ENCODE data around the gene PKDCC.

PKDCC gene, protein sequence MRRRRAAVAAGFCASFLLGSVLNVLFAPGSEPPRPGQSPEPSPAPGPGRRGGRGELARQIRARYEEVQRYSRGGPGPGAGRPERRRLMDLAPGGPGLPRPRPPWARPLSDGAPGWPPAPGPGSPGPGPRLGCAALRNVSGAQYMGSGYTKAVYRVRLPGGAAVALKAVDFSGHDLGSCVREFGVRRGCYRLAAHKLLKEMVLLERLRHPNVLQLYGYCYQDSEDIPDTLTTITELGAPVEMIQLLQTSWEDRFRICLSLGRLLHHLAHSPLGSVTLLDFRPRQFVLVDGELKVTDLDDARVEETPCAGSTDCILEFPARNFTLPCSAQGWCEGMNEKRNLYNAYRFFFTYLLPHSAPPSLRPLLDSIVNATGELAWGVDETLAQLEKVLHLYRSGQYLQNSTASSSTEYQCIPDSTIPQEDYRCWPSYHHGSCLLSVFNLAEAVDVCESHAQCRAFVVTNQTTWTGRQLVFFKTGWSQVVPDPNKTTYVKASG

DNA sequence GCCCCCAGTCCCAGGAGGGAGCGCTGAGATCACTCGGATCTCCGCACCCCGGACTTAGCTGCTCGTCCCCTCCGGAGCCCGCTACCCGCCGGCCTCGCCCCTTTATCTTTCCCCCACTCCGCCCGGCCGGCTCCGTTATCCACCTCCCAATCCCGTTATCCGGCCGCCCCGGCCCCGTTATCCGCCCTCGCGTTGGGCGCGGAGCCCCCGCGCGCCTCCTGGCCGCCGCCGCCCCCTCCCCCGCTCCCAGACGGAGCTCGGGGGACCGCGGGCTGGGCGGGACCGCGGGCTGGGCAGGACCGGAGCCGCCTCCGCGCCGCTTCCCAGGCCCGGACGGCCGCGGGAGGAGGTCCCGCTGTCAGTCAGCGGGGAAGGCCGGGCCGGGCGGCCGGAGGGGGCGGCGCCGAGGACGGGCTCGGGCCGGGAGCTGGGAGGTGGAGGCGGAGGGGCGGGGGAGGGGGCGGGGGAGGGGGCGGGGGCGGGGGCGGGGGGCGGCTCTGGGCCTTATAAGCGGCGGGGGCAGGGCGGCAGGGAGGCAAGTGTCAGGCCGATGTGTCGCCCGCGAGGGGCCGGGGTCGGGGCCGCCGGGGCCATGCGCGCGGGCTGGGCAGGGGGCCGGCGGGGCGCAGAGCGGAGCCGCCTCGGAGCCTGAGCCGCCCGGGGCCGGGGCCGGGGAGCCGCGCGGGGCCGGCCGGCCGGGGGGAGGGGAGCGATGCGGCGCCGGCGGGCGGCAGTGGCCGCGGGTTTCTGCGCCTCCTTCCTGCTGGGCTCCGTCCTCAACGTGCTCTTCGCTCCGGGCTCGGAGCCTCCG lies at the start of gene PKDCC:
Gene PKDCC, plus strand, starts transcription at position 534 of the 811 bp plus-strand sequence. Its CDS starts 179 bp downstream, at position 713.
- in situ Hi-C loops (cut with HindIII; ENCODE audit: low sequenced_read_pairs) = no loop called here

DNA sequence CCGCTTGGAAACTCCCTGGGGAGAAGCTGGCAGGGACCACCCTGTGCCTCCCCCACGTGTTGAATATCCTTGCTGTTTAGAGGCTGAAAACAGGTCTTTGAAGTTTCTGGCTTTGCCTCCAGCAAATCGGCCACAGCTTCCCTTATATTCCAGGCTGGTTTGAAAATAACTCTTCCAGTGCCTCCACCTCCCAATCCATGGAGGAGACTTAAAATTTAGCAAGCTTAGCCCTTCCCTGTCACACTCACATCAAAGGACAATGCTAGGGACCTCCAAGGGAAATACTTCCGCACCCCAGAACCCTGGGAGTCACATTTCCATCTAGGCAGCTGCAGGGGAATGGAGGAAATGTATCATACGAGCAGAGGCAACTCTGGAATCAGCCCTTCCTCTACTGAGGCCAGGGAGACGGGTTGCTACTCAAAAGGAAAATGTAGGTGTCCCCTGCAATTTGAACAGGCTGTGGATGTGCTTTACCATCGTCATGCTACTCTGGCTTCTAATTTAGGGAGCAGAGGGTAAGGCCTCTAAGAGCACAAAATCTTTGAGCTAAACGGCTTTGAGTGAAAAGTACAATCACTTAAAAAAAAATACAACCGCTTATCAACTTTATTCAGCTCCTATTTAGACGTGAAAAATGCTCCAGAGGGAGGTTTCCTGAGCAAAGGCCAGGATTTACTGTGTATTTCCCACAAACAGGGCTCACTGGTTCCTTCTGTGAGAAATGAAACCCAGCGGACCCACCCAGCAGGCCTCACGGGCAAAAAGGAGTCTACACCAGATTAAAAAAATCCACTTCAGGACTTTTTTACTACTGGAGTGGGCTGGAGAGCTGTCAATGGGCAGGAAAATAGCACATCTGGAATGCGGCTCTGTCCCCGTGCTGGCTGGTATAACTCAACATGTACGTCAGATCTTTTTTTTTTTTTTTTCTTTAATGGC lies 49.4 kb upstream of the PKDCC start:
- in situ Hi-C loops (cut with HindIII; ENCODE audit: low sequenced_read_pairs) = no loop called here

DNA sequence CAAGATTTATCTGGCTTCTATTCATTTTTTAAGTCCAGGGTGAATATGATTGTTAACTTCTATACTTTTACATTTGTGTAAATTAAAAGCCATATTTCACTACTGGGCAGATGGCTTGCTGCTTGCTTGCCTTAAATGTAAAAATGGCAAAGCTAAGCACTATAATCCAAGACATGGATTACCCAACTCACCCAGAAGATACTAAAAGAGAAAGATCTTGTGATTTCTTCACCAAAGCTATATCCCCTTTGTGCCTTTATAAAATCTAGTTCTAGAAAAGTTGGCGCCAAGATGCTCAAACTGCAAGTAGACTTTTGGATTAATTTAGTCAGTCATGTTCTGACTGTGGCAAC lies 48.7 kb upstream of the PKDCC start:
- in situ Hi-C loops (cut with HindIII; ENCODE audit: low sequenced_read_pairs) = no loop called here

DNA sequence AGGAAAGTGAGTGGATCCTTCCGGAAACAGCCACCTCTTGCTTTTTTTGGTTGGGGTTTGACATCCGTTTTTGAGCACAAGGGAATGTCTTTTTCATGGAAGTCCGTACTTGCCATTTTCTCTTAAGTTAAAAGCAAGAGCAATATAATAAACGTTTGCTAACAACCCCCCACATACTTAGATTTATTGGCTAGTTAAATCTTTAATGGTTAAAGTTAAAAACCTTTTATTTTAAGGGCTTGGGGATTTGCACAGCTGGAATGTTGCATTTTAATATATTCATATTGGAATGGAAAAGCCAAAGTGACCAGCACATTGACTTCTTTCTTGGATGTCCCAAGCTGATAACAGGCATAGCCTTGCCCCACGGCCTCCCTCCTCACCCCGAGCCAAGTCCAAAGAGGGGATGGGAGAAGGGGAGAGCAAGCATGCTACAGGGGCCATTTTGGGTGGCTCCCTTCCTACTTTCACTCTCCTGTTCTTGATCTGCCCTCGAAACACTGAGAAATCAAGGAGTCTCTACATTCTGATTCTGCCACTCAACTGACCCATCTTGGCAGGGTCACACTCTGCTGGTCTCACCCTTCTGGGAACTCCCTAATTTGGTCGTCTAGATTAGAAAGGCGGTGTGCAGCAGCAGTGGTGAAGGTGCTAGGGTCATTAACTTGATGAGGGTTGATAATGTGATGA lies 48.1 kb upstream of the PKDCC start:
- in situ Hi-C loops (cut with HindIII; ENCODE audit: low sequenced_read_pairs) = no loop called here

DNA sequence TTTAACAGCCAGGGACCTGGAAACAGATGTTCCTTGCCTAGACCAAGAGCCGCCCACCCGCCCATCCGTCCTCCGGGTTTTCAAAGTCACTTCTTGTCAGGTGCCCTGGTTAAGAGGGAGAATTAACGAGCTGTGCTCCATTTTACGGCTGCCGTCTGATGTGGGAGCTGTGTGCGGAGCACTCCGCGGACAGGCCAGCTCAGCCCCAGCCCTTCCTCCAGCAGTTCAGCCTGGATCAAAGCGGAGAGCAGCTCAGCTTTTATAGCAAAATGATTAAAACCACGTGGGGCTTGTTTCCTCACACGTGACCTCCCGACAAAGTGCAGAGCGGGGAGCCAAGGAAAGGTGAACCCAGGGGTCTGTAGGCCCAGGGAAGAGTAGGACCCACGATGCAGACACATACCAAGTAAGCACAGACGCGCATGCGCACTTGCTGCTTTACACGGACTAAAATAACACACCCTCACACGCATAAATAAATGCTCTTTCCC lies 46.1 kb upstream of the PKDCC start:
- in situ Hi-C loops (cut with HindIII; ENCODE audit: low sequenced_read_pairs) = no loop called here

DNA sequence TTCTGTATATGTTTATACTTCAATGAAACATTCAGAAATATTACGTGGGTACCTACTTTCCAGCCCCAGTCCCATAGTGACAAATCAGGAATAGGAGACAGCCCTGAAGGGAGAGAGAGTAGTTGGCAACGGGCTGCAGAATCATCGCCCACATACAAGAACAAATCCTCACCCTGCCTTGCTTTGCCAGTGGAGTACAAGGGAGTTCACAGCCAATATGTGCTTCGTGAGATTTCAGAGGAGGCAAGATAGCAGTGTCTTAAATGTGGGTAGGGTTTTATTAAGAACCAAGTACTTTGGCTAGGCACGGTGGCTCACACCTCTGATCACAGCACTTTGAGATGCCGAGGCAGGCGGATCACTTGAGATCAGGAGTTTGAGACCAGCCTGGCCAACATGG lies 40.3 kb upstream of the PKDCC start:
- in situ Hi-C loops (cut with HindIII; ENCODE audit: low sequenced_read_pairs) = no loop called here

DNA sequence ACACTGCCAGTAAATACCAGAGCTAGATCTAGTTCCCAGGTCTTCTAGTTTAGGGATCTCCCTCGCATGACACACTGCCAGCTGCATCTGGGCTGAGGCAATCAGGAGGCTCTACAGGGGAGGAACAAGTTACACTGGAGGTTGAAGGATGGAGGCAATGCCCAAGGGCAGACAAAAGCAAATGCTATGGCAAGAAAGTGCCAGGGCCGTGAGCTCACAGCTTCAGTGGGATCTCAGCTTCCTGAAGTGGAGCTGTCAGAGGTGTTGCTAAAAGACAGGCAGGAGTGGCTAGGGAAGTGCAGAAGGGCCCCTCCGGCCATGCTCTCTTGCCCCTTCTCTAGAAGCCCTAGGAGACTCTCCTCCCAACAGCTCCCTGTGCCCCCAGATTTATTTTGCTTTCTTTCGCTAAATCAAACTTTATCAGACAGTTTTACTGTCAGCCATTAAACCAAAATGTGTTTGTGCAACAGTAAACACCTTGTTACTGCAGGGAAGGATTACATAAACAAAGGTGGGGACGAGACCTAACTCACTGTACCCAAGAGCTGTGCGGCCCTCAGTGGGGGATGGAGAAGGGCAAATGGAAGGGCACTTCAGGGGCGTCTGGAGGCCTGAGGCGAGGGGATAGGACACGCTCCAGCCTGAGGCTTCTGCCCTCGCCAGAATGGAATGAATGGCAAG lies 39.4 kb upstream of the PKDCC start:
- in situ Hi-C loops (cut with HindIII; ENCODE audit: low sequenced_read_pairs) = no loop called here

DNA sequence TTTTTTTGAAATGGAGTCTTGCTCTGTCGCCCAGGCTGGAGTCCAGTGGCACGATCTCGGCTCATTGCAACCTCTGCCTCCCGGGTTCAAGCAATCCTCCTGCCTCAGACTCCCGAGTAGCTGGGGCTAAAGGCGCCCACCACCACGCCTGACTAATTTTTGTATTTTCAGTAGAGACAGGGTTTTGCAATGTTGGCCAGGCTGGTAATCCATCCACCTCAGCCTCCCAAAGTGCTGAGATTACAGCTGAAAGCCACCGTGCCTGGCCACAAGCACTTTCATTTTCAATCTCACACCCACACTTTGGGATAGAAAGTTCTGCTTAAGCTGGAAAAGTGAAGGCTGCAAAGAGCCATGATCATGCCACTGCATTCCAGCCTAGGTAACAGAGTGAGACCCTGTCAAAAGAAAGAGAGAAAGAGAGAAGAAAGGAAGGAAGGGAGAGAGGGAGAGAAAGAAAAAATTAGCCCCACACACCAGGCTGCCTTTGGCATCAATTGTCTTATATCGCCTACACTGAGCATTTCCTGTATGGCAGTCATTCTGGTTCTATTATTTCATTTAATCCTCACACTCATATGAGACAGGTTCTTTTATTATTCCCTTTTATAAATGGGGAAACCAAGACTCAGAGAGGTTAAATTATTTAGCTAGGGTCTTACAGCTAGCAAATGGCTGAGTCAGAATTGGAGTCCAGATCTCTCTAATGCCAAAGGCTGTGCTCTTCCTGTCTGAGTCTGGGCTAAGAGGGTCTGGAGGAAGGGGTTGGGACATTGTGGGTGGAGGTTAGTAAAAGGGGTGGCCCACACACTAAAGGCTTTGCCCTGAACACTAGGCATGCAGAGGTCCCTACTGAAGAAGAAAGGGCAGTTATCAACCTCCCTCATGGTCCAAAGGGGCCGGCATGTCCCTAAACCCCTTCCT lies 37.9 kb upstream of the PKDCC start:
- in situ Hi-C loops (cut with HindIII; ENCODE audit: low sequenced_read_pairs) = no loop called here

DNA sequence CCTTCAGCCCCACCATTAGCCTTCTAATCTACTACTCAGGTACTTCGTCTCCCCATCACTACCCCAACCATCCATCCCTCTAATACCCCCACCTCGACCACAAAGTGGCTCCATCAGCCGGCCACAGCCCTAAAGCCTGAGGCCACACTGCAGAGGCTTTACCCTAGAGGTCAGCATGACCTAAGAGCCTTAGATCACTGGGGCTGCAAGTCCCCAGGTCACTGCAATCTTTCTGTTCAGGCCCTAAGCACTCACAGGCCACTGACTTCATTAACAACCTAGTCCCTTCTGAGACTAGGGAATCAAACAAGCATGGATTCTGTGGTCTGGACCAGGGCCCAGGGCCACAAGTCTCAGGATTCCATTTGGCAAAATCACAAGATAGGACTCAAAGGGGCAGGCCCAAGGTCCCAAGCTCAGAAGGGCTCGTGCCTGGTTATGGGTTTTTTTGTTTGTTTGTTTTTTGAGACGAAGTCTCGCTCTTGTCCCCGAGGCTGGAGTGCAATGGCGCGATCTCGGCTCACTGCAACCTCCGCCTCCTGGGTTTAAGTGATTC lies 37.0 kb upstream of the PKDCC start:
- in situ Hi-C loops (cut with HindIII; ENCODE audit: low sequenced_read_pairs) = no loop called here

DNA sequence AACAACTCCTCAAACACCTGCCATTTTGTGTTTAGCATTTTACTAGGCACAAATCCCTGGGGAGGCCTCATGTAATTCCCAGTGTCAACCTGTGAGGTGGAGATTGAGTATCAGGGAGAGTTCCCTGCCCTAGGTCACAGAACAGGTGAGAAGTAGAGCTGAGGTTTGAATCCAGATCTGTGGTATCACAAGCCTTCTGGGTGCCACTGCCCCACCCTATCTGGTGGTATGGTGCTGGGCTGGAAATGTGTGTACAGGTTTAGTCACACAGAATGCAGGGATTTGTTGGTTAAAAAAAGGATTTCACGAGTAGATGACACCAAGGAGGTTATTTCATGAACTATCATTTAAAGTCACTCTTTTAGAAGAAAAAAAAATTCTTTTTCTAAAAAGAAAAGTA lies 35.7 kb upstream of the PKDCC start:
- in situ Hi-C loops (cut with HindIII; ENCODE audit: low sequenced_read_pairs) = no loop called here

DNA sequence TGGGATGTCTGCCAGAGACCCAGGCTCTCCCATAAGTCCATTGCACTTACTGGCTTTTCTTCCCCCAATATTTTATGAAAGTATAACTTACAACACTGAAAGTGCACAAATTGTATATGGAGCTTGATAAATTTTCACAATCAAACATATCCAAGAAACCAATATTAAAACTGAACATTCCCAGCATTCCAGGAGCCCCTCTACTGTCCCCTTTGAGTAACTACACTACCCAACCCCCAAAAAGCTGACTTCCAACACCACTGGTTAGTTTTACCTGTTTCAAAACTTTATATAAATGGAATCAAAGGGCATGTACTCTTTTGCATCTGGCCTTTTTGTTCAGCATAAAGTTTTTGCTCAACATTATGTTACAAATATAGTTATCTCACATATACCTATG lies 35.2 kb upstream of the PKDCC start:
- in situ Hi-C loops (cut with HindIII; ENCODE audit: low sequenced_read_pairs) = no loop called here

DNA sequence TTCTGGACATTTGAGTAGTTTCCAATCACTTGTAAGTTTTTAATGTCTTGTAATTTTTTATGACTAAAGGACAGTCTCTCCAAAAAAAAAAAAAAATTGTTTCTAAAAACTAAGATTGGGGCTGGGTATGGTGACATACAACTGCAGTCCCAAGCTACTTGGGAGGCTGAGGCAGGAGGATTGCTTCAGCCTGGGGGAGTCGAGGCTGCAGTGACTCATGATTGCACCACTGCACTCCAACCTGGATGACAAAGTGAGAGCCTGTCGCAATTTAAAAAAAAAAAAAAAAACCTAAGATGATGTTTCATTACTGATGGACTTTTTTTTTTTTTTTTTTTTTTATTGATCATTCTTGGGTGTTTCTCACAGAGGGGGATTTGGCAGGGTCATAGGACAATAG lies 34.4 kb upstream of the PKDCC start:
- in situ Hi-C loops (cut with HindIII; ENCODE audit: low sequenced_read_pairs) = no loop called here

DNA sequence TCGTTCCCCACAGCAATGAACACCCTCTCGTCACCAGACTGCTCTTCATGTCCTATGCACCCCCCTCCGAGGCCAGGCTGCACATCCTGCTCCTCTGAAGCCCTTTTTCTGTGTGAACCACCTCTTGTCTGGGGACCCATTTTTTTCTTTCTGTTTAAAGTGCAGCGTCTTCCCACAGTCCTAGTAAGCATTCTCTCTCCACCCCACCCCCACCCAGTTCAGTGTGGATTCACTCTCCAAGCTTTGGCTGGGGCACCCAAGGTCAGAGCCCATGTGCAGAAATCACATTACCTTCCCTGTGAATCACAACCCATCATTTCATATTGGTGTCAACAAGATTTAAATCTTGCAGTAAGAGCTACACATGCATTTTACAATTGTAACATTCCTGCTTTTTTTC lies 26.4 kb upstream of the PKDCC start:
- in situ Hi-C loops (cut with HindIII; ENCODE audit: low sequenced_read_pairs) = loop anchor here (5.0 kb wide), 1 partner anchor 34 kb away; no protein-coding TSS in a partner anchor

DNA sequence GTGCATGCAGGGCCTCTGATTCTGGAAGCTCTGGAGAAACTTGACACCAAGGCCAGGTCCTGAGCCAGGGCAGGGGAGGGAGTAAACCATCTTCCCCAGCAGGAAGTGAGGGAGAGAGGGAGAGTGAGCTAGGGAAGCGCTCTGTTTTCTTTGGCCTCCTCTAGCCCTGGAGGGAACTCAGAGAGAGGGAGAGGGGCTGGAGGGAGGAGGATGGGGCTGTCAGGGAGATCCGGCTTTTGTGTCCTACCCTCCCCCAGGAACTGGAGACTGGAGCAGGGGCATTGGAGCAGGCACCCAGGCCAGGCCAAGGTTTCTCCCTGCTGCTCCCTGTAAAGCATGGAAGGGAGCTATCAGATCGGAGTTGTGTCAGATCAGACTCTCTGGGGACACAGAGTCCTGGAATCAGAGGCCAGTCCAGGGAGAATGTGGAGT lies 22.7 kb upstream of the PKDCC start:
- in situ Hi-C loops (cut with HindIII; ENCODE audit: low sequenced_read_pairs) = no loop called here

DNA sequence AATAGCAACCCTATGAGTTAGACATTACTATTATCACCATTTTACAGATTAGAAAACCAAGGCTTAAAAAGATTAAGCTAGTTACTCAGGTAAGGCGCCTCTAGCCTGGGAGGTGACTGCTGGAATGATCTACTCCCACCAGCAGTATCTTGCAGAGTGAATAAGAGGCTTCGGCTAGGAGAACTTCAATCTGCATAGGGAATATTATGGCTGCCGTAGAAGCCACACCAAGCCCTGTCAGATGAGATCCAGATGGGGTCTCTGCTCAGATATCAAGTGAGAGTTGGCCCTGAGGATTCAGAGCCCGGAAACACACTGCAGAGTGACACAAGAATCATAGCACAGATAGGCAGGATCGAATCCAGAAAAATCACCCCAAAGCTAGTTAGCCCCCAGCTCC lies 21.5 kb upstream of the PKDCC start:
- in situ Hi-C loops (cut with HindIII; ENCODE audit: low sequenced_read_pairs) = no loop called here

DNA sequence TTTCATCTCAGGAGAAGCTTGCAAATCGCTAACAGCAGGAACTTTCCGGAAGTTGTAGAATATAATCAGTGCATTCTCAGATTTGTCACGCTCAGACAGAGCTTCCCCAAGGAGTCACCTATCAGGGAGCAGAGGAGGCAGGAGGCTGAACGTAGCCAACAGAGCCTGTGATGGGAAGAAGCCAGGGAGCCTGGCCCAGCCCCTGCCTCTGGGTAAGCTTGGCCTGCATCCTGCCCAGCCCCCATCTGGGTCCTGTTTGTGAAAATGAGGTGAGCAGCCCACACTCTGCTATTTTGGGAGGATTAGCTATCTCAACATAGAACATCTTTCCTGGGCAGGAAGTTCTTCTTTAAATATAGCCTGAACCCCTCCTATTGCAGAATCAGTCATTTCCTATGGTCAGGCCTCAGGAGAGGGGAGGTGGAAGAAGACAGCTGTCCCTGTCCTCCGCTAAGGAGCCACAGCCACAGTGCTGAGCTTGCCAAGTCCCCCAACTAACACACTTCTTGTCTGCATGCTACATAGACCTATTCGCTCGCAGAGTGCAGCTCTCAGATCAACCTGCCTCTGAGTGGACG lies 19.2 kb upstream of the PKDCC start:
- in situ Hi-C loops (cut with HindIII; ENCODE audit: low sequenced_read_pairs) = no loop called here

DNA sequence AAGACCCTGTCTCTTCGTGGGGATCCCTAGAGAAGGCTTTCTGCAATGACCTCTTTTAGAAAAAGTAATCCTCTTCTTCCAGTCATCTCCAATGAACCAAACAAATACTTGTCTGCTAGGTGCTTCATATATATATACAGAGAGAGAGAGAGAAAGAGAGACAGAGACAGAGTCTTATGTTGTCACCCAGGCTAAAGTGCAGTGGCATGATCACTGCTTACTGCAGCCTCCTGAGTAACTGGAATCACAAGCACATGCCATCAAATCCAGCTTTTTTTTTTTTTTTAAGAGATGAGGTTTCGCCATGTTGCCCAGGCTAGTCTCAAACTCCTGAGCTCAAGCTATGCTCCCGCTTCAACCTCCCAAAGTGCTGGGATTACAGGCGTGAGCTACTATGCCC lies 18.6 kb upstream of the PKDCC start:
- in situ Hi-C loops (cut with HindIII; ENCODE audit: low sequenced_read_pairs) = no loop called here

DNA sequence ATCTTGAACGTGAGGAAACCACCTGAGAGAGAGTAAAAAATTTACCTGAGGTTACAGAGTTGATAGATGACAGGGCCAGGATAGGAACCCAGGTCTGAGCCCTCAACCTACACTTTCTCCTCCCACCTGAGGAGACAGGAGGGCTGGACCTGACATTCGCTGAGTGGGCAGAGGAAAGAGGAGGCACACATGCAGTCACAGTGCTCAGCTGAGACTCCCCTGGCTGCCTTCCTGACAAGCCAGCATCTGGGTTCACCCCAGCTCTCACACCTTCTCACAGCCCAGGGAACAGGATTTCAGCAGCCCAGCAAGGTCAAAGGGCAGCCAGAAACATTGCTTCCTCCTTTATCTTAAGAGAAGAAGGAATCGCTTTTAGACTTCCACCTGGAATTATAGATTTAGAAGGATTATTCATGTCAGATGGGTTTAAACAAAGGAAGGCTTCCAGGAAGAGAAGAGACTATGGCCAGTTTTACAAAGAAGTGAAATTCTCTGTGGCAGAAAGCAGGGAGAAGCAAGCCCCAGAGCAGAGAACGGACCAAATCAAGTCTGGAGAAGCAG lies 18.1 kb upstream of the PKDCC start:
- in situ Hi-C loops (cut with HindIII; ENCODE audit: low sequenced_read_pairs) = no loop called here
